Measurements from ENCODE around the gene GALNT10.

DNA sequence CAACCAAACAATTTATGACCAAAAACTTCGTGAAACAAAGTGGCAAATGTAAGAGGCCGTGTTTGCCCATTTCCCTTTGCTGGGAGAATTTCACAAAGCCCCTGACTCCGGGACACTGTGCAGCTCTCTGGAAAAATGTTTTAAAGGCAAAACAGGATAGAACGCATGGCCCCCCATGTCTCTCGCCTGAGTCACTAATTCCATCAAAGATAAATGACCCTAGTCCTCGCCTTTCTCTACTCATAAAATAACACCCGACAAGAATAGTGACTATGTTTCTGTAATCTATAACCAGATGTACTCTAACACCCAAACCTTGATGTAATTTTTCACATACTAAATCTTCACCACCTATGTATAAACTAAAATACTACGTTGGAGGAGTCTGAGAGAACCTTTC lies 199.6 kb downstream of the GALNT10 start:
- TF ChIP-seq, protein P1, sequence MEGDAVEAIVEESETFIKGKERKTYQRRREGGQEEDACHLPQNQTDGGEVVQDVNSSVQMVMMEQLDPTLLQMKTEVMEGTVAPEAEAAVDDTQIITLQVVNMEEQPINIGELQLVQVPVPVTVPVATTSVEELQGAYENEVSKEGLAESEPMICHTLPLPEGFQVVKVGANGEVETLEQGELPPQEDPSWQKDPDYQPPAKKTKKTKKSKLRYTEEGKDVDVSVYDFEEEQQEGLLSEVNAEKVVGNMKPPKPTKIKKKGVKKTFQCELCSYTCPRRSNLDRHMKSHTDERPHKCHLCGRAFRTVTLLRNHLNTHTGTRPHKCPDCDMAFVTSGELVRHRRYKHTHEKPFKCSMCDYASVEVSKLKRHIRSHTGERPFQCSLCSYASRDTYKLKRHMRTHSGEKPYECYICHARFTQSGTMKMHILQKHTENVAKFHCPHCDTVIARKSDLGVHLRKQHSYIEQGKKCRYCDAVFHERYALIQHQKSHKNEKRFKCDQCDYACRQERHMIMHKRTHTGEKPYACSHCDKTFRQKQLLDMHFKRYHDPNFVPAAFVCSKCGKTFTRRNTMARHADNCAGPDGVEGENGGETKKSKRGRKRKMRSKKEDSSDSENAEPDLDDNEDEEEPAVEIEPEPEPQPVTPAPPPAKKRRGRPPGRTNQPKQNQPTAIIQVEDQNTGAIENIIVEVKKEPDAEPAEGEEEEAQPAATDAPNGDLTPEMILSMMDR (optimal IDR thresholded peaks at IDR 0.05 in 1 of 3, IDR thresholded peaks at IDR 0.05 in 1 of 3, conservative IDR thresholded peaks at IDR 0.05 in 1 of 3; ENCODE audit: extremely low read depth in 1 of 3, insufficient read depth in 2 of 3, low read length in 3 of 3), result no peak
- no peak for TF ChIP-seq EZH2 (IDR thresholded peaks at IDR 0.05; ENCODE audit: low read length)

Data from keratinocyte (primary cell).